Sigmoid colon (tissue), 7 donors: ENCODE data around the gene TCHHL1. TPM values are rescaled to one million over a fixed set of nuclear protein-coding genes. Genes with fewer than 3 reads are reported as not detected.
A peak's percentile ranks its signal among the peaks of the same experiment; 100 is the strongest.

ENCODE experiments used
- DNase-seq: peaks from one replicate; pipeline ENCODE4 v3.0.0-alpha.2; 2019
- H3K27ac ChIP-seq, 4 donors: fragments of 200-600 bp; sonication (generic); one replicate each; pipeline ENCODE4 v1.5.1; 2016 to 2019; ENCODE audit warnings: mild to moderate bottlenecking in 1 of 4
- H3K27me3 ChIP-seq, 3 donors: fragments of 200-600 bp; sonication (generic); one replicate each; pipeline ENCODE4 v1.5.1; 2019; ENCODE audit warnings: mild to moderate bottlenecking in 1 of 3
- H3K36me3 ChIP-seq, 4 donors: fragments of 200-600 bp; sonication (generic); one replicate each; pipeline ENCODE4 v1.5.1; 2016 to 2019
- H3K4me1 ChIP-seq, 4 donors: fragments of 200-600 bp; sonication (generic); one replicate each; pipeline ENCODE4 v1.5.1; 2017 to 2019
- H3K4me3 ChIP-seq, 4 donors: fragments of 200-600 bp; sonication (generic); one replicate each; pipeline ENCODE4 v1.5.1; 2017 to 2019; ENCODE audit warnings: mild to moderate bottlenecking in 2 of 4, moderate library complexity in 1 of 4
- H3K9me3 ChIP-seq, 4 donors: fragments of 200-600 bp in 3 of 4; sonication (generic) in 3 of 4; one replicate each; pipeline versions ENCODE4 v1.5.1 to v1.6.1; 2013 to 2019
- EP300 ChIP-seq, 4 donors: sonication (generic); formaldehyde crosslinking; IDR thresholded peaks; one replicate each; pipeline ENCODE4 v1.6.1; 2017; ENCODE audit warnings: antibody characterized with exemption in 4 of 4
- POLR2A ChIP-seq, 2 donors: fragments of 450-650 bp; IDR thresholded peaks; one replicate each; pipeline ENCODE4 v1.6.1; 2016; ENCODE audit warnings: antibody characterized with exemption in 2 of 2, mild to moderate bottlenecking in 2 of 2, moderate library complexity in 2 of 2
- POLR2AphosphoS5 ChIP-seq, 4 donors: sonication (generic); formaldehyde crosslinking; IDR thresholded peaks; one replicate each; pipeline ENCODE4 v1.6.1; 2017; ENCODE audit warnings: antibody characterized with exemption in 4 of 4
- WGBS, 2 donors: extraction: QIAGEN DNeasy Blood & Tissue Kit; methylation state at CpG; one replicate each; pipeline ENCODE4 v1.1.7; 2013; 5-methylcytosine and 5-hydroxymethylcytosine counted together
- intact Hi-C: fragments of 100-400 bp; cut with DNase I; formaldehyde crosslinking; loops from one replicate; pipeline ENCODE4 v1.15.1; 2023
- polyA plus RNA-seq, 3 donors: library from polyadenylated mRNA; stranded (reverse); fragments of 200-250 nt; gene quantifications; one replicate each; pipeline ENCODE4 v1.2.3, GENCODE V29; 2013
- total RNA-seq, 4 donors: library from RNA; depleted of rRNA; stranded (reverse); fragments of >200 nt; gene quantifications; one replicate each; pipeline ENCODE4 v1.1.0, GENCODE V29; 2016
- TF ChIP-seq, protein P1 (sequence below), 4 experiments: fragments of 450-650 bp in 3 of 4; fragments of 200-600 bp in 1 of 4; IDR thresholded peaks; one replicate each; pipeline ENCODE4 v1.5.1; 2016 to 2019; ENCODE audit warnings: antibody characterized with exemption in 4 of 4, mild to moderate bottlenecking in 3 of 4, moderate library complexity in 2 of 4
- donor health status: healthy with polysubstance abuse.
- donor health status: Bipolar disorder and iron deficiency.
- donor health status: healthy.

Gene TCHHL1
- total and polyA plus RNA-seq, 7 donors: not detected

DNA sequence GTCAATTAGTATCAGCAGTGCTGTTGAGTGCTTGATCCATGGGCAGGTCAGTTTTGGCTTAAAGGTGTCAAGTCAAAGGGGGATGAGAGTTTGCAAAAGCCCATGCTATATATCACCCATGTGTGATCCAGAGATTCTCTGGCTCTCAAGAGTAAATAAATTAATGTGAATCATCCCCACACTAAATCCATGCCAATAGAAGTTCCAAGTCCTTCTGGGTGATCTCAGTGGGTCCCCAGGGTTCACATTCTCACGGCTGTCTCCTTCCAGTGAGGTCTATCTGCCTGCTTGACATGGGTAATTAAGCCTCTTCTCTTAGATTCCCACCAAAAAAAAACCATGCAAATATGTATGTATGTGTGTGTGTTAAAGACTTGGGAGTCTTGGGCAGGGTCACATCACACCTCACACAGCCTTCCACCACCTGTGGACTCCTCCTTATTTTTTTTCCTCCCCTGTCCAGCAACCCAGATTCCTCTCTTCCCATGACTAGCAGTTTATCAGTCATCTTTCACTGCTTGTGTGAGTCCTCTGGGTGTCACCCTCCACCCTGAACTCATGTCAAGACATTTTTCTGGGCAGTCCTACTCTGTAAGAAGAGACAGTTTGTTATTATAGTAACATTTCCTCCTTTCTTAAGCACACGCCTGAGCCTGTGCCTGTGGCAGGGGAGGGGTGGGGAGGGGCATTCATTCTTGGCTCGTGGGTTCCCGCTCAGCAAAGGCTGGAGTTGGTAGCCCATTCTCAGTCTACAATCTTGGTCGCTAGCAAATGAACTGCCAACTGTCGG lies 37.8 kb downstream of the TCHHL1 start:
- no peak overlapping the region for H3K4me3 ChIP-seq
- H3K27ac ChIP-seq: no peak overlapping the region
- H3K27me3 ChIP-seq: no peaks in the 10 kb centered on the region
- no peak for DNase-seq
- intact Hi-C loops: no loop called here
- H3K36me3 ChIP-seq: no peaks in the 10 kb centered on the region
- 60 to 66% methylated on average over 6 of the region's 6 CpGs for WGBS, 2 donors
- H3K9me3 ChIP-seq: no peaks in the 10 kb centered on the region
- H3K4me1 ChIP-seq: peaks cover 0 to 23% (median 19%) of the 10 kb centered on the region in 4 donors
- TF ChIP-seq EP300 (IDR thresholded peaks at IDR 0.05) (no peak), POLR2AphosphoS5 (IDR thresholded peaks at IDR 0.05) (no peak)

- WGBS, 2 donors: 77 to 83% methylated on average over 8 of the region's 8 CpGs
- no peak for DNase-seq
- Histone ChIP-seq H3K4me1 (peaks cover 0 to 23% (median 19%) of the 10 kb centered on the region in 4 donors), H3K27me3 (no peaks in the 10 kb centered on the region), H3K4me3 (no peak overlapping the region), H3K9me3 (no peaks in the 10 kb centered on the region), H3K27ac (peak overlapping the region in 3 of 4 donors; percentile 91 to 95 (median 94)), H3K36me3 (no peaks in the 10 kb centered on the region)
- intact Hi-C loops: loop anchor here (5.0 kb wide), 1 partner anchor 393 kb away; no protein-coding TSS in a partner anchor
- peak in 2 of 4 donors; percentile 33 to 69 for TF ChIP-seq POLR2AphosphoS5 (IDR thresholded peaks at IDR 0.05)
- no peak for TF ChIP-seq POLR2A (IDR thresholded peaks at IDR 0.05)
- TF ChIP-seq, protein P1, sequence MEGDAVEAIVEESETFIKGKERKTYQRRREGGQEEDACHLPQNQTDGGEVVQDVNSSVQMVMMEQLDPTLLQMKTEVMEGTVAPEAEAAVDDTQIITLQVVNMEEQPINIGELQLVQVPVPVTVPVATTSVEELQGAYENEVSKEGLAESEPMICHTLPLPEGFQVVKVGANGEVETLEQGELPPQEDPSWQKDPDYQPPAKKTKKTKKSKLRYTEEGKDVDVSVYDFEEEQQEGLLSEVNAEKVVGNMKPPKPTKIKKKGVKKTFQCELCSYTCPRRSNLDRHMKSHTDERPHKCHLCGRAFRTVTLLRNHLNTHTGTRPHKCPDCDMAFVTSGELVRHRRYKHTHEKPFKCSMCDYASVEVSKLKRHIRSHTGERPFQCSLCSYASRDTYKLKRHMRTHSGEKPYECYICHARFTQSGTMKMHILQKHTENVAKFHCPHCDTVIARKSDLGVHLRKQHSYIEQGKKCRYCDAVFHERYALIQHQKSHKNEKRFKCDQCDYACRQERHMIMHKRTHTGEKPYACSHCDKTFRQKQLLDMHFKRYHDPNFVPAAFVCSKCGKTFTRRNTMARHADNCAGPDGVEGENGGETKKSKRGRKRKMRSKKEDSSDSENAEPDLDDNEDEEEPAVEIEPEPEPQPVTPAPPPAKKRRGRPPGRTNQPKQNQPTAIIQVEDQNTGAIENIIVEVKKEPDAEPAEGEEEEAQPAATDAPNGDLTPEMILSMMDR (IDR thresholded peaks at IDR 0.05): no peak
- peak in 1 of 4 donors; percentile 17 for TF ChIP-seq EP300 (IDR thresholded peaks at IDR 0.05)
Observed at GRCh38 chr1:152049291-152050083, 39.4 kb downstream of the TCHHL1 start.

DNA sequence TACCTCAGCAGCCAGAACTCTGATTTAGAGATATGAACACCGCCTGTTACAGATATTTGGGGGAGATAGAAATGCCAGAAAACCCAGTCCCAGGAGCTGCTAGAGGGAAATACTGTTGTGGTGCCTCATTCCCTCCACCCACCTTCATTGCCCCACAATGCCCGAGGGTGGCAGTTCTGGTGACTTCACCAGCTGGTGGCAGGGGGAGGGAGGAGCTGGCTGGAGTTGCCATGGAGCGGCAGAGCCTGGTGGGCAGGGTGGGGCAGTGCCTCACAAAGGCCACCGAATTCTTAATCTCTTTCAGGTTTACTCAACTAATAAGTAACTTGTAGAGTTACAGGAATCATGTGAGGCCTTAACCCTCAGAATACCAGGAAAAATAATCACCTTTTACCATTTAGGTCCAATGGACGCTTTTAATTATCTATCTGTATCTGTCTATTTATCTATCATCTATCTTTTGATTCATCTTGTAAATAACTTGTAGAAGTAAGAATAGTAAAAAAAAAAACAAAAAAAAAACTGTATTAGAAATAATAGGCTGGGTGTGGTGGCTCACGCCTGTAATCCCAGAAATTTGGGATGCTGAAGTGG lies 40.4 kb downstream of the TCHHL1 start:
- Histone ChIP-seq H3K27me3 (no peaks in the 10 kb centered on the region), H3K36me3 (no peaks in the 10 kb centered on the region), H3K4me3 (peak overlapping the region in 2 of 4 donors; percentile 20 to 27), H3K27ac (peak overlapping the region; percentile 89 to 95 (median 92)), H3K4me1 (peaks cover 0 to 23% (median 19%) of the 10 kb centered on the region in 4 donors), H3K9me3 (no peaks in the 10 kb centered on the region)
- intact Hi-C loops: loop anchor here (5.0 kb wide), 1 partner anchor 394 kb away; no protein-coding TSS in a partner anchor
- WGBS, 2 donors: 15 to 42% methylated on average over 6 of the region's 6 CpGs
- TF ChIP-seq POLR2A (IDR thresholded peaks at IDR 0.05) (no peak), POLR2AphosphoS5 (IDR thresholded peaks at IDR 0.05) (no peak), EP300 (IDR thresholded peaks at IDR 0.05) (no peak)
- TF ChIP-seq, protein P1 (IDR thresholded peaks at IDR 0.05): no peak
- peak; percentile 83 for DNase-seq

- TF ChIP-seq, protein P1 (IDR thresholded peaks at IDR 0.05): peak in 3 of 4 experiments; percentile 24 to 53 (median 48)
- TF ChIP-seq POLR2AphosphoS5 (IDR thresholded peaks at IDR 0.05) (peak; percentile 67 to 92 (median 86)), POLR2A (IDR thresholded peaks at IDR 0.05) (peak; percentile 43 to 57), EP300 (IDR thresholded peaks at IDR 0.05) (peak in 1 of 4 donors; percentile 76)
- Histone ChIP-seq H3K9me3 (no peaks in the 10 kb centered on the region), H3K36me3 (no peaks in the 10 kb centered on the region), H3K27me3 (no peaks in the 10 kb centered on the region), H3K27ac (peak overlapping the region; percentile 89 to 95 (median 92)), H3K4me3 (peak overlapping the region in 2 of 4 donors; percentile 20 to 27), H3K4me1 (peaks cover 0 to 23% (median 19%) of the 10 kb centered on the region in 4 donors)
- 0 to 3% methylated on average over 13 of the region's 13 CpGs for WGBS, 2 donors
- DNase-seq: peak; percentile 96
- intact Hi-C loops: loop anchor here (1.0 to 5.0 kb wide), 2 partner anchors 12 to 394 kb away; no protein-coding TSS in a partner anchor
Observed at GRCh38 chr1:152047730-152048415, 41.0 kb downstream of the TCHHL1 start.
